DMS114 treated with DMSO at 0.1 percent for 48 hours (cell line): ENCODE measurements around the gene MRPS33.
"Not testable (repeated sequence)": the region's sequence is repeated elsewhere in the genome, so short reads cannot be mapped to it uniquely, and the experiment has no call there.

ENCODE experiments used
- DNase-seq: peaks from one replicate; lab custom pipeline; 2025; ENCODE audit not compliant: unreplicated experiment; lab: John Stamatoyannopoulos, UW

Gene MRPS33

DNA sequence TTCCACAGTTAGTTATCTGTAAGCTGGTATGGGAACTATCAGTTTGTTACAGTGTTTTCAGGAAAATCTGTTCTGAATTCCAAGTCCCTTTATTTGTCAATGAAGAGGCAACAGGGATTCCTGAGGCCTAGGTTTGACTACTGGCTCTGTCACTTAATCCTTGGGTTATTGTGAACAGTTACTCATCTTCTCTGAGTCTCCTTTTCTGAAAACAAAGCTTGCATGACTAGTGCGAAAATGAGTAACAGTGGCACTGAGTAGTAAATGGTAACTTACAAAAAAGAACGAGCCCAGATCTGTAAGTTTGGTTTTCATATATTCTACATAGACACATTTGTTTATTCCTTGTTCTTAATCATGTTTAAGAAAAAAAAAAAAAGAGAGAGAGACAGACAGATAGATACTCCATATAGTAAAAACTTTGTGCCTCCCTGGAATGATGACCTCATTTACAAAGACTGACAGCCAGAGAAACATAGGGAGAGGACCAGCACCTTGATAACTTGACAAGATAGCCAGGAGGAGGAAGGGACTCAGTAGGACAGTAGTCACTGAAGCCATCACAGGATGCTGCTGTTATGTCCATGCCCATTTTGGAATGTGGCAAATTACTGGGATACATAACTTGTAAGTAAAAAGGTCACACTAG, 1.9 kb downstream of the MRPS33 start:
- no peak for DNase-seq

DNA sequence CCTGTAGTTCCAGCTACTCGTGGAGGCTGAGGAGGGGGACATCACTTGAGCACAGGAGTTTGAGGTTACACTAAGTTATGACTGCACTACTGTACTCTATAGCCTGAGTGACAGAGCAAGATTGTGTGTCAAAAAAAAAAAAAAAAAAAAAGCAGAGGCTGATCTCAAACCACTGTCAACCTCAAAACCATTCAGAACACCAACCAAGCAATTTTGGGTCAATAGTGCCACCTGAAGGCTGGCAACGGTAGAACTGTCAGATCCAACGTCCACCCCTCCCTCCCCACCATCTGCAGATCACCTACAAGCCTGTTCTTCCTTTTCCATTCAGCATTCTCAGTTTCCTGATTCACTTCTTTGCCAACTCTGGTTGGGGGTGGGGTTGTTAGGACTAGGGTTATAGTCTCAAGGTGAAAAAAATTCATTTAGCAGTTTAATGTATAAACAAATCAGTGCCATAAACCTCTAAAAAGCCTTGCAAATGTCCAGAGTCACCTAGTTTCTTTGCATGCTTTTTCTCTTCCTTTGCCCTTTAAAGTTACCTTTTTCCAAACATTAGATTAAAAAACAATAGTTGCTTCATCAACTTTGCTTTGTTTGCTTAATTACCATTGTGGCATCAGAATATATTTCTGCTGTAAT, 2.6 kb downstream of the MRPS33 start:
- DNase-seq, result peak; percentile 69

DNA sequence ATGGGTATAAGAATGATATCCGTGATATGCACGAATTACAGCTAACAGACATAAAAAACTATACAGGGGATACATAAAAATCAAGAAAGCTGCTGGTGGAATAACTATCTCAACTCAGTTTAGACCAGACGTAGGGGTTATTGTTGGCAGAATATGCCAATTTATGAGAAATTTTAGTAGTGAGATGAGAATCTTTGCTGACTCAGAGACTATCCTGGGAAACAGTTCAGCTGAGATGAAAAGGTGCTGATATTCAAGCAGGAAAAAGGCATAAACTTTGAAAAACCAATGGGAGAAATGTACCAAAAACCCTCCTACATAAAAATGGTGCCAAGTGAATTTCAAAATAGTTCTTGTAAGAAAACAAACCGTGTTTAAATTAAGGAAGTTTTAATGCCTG, 3.3 kb downstream of the MRPS33 start:
- no peak for DNase-seq

DNA sequence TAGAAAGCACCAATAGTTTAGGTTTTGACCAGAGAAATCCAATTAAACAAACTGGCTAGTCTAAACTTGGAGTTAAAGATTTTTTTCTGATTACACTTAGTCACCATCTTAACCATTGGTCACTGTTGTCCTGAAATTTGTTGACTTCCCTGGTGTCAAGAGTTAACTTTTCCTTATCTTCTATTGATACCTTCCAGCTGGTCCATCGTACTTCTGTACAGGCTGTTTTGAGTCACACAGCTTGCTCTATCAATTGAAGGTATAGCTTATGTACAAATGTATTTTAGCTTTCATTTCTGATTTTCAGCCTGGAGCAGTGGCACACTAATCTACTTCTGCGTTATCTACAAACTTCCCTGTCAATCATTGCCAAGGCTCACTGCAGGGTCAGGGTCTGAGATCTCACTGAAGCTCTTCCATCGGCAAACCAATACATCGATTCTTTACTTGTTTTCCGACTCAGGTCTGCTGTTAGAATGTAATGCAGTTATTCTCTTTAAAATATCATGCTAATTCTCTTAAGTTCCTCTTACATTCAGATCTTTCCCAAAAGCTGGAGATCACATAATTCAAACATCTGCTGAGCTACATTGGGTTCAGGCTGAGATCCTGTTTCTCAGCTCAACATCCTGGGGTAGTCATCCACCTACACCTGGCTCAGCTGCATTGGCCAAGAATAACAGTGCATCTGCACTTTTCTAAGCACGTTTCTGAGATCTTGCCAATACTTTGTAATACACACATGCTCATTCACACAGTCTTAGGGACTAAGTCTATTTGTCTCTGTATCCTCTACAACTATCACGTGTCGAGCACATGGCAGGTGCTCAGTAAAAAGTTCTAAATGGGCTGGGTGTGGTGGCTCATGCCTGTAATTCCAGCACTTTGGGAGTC, 11.3 kb downstream of the MRPS33 start:
- DNase-seq, result no peak

DNA sequence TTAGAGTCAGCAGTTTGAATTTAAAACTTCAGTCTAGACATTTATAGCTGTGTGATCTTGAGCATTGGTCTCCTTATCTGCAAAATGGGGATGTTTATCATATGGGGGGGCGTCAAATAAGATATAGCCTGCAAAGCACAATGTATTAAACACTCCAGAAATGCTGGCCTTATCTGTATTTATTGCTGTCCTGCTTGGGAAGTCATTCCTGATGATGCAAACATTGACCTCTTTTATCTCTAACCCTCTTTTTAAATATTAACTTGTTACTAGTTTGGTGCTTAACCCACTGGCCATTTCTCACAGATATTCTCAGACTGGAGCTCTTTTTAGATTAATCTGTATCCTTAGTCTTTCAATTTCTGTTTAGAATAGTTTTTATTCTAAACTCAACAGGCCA, 13.2 kb downstream of the MRPS33 start:
- no peak for DNase-seq

DNA sequence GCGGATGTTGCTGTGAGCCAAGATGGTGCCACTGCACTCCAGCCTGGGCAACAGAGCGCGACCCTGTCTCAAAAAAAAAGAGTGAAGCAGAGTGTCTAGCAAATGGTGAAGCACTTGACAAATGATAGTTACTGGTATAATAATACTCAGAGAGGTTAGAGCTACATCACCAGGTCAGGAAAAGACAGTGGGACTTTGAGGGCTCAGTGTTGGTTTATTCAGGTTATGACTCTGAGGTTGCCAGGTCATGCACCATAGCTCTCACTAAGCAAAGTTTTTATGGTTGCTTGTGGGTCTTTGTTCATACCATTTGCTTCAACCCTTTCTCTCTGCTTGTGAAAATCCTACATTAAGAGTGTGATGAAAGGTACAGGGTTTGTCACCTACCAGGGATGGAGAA, 13.6 kb downstream of the MRPS33 start:
- DNase-seq, result no peak

DNA sequence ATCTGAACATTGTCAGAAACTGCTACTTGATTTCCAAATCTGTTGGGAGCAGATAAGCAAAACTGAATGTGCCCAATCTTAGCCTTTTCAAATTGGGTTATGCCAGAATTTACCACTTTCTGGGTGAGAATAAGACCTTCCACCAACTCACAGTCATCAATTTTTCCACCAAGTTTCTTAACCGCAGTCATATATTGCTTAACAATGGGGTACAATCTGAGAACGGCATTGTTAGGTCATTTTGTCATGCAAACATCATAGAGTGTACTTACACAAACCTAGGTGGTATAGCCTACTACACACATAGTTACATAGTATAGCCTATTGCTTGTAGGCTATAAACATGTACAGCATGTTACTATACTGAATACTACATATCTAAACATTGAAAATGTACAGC, 16.0 kb downstream of the MRPS33 start:
- DNase-seq, result no peak

DNA sequence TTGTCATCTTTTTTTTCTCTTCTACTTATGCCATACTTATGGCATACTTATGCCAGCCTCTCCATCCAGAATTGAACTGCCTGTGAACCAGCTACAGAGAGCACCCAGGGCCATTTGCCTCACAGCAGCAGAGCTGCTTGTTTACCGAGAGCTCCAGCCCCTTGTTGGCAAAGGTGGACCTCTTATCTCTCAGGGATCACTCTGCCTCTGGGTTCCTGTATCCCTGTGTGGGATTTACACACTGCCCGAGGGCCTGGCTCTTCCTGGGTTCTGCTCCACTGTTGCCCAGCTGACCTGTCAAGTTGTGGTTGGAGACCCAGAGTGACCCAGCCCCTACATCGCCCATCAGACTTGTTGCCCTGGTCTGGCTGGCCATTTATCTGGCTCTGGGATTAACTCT, 22.3 kb downstream of the MRPS33 start:
- DNase-seq, result no peak

DNA sequence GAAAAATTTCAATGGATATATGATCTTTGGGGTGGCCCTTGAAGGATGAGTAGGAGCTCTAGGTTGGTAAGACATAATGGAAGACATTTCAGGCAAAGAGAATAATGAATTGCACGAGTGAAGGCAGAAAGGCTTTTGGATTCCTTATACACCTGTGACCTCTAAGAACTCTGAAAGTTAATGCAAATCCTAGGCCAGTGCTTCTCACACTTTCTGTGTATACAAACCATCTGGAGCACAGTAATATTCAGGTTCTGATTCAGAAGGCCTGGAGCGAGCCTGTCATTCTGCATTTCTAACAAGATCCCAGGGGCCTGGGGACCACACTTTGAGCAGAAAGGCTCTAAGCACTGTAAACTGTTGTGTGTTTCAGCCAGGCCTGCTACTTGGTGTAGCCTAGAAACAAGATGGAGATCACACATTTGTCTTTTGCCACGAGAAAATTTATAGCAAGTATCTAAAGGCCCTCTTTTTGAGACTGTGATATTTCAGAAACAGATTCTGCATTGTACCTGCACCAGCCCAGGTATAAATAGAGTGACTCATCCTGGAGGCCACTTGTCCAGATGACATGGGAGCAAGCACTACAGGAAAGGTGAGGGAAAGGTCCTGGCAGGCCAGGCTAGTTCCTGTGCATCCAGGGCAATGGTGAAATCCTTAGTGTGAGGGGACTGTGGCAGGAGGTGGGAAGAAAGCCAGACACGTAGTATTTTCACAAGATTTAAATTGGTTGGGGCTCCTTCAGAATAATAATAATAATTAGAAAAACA, 24.4 kb downstream of the MRPS33 start:
- no peak for DNase-seq

DNA sequence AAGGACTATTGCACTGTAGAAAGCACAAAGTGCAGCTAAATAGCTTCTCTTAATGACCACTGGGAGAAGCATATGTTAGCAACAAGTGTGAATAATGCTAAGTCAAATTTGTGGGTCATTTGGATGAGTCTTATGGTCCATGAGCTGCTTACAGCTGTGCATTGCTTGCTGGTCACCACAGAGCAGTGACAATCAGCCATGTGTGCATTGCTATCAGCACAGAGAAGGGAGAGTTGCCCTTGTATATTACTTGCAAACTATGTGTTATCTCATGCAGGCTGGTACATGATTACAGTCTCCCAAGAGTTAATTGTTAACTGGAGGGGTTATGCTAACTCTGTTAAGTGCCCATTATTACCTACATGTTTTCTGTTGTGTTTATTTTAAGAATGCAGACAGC, 25.7 kb downstream of the MRPS33 start:
- no peak for DNase-seq

DNA sequence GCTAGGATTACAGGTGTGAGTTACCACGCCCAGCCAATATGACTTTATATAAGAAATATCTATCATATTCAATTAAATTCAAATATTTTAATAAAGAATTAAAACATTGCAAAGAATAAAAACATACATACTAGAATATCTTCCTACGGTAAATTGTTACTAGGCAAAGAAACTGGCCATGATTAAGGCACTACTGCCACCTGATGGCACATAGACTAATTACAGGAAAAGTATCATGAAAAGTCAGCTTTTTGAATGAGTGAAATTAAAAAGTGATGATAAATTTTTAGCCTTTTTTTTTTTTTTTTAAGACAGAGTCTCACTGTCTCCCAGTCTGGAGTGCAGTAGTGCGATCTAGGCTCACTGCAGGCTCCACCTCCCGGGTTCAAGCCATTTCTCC, 30.9 kb downstream of the MRPS33 start:
- DNase-seq, result no peak

DNA sequence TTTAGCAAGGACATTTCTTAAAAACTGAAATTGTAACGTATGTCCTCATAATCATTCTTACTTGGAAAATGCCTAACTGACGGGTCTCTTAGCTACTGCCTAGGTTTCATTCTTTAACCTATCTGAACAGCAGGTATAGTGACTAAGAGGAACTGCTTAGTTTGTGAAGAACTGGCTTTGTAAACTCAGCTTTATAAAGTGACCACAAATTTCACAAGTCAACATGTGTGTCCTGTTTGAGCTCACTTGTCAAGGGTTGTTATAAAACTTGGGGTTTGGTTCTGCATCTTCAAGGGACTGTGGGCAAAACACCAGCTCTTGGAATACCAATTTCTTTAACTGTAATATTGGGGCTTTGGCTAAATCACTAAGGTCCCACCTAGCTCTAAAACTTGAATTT, 32.2 kb downstream of the MRPS33 start:
- DNase-seq, result no peak

DNA sequence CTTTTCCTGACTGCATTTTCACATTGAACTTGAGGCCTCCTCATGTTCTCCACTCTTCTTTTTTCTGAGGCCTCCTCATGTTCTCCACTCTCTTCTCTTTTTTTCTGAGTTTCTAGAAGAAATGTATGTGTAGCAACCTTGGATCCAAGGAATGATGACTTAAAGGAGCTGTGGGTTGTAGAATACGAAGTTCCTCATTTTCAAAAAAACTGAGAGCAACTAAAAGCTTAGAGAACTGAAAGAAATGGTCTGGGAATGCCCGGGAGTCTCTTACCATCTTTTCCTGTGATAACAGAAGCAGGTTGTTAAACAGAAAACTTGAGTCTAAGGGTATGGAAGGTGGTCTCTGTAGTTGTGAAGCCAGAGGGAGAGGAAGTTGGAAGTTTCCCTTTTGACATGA, 32.8 kb downstream of the MRPS33 start:
- DNase-seq, result no peak

DNA sequence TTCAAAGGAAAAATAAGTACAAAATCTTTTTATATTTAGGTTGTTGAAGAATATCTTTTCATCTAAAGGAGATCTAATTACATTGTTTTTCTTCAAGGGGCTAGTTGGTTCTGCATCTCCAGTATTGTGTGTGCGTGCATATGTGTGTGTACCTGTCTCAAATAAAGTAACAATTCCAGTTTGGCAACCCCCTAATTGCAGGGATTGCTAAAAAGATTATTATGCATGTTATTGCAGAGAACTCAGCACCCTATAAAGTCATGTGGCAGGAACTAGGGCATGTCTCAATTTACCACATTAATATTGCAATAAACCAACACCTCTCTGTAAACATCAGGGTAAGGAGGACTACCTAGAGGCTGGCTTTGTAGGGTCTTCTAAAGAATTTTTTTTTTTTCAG, 37.0 kb downstream of the MRPS33 start:
- DNase-seq, result no peak

DNA sequence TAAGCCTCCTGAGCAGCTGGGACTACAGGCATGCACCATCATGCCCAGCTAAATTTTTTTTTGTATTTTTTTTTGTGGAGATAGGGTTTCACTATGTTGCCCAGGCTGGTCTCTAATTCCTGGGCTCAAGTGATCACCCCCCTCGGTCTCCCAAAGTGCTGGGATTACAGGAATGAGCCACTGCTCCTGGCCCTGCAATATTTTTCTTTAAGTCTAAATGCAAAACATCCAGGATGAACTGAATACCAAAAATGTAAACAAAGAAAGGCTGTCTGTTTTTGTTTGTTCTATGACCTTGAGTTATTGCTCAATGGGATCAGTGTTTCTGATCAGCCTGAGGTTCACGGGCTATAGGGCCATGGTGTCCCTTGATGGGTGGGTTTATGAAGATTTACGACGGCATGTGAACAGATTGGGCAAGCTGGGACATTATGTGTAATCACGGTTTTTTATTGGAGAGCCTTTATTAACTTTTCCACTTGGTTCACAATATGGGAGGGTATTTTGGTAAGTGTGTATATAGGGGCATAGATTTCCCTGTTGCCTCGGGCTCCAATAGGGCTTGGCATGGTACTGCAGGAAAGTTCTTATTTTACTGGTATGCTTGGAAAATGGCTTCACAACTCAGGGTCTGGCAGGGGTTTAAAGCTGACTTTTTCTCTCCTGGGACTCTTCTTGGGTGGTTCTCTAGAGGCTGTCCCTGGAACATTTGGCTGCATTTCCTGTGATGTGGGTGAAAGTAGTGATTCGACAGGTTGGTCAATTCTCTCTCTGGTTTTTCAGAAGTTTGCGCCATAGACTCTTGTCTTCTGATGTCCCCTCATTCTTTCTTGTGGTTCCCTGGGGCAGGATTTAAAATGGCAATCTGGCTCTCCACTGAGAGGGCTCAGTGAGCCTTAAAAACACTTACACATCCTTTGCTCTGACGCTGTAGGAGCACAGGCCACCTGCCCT, 41.6 kb downstream of the MRPS33 start:
- DNase-seq, result no peak

DNA sequence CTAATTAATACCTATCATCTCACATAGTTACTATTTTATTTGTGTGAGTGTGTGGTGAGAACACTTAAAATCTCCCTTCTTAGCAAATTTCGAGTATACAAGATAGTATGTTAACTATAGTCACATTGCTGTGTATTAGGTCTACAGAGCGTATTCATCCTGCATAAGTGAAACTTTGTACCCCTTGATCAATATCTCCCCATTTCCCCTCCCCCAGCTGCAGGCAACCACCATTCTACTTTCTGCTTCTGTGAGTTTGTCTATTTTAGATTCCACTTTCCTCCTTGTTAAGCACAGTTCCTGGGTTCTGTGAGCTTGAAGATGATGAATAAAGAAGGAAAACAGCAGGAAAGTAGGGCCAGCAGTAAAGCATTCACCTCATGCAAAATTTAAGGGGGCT, 42.4 kb downstream of the MRPS33 start:
- no peak for DNase-seq

DNA sequence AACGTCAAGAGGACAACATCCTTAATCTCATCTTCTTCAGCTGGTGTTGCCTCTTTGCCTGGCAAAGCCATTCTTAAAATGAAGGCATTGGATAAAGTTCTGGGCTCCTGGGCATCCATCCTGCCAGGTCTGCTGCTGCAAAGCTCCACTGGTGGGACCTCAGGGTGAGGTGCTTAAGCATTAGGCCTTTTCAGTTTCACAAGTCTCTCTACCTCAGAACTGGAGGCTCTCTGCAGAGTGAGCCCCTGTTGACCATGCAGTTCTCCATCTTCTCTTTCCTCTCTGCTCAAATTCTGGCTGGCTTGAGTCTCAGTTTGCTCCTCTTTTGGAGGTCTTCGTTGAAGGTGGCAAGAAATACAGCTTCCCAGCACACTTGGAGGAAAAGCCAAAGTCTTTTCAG, 47.3 kb downstream of the MRPS33 start:
- DNase-seq, result no peak

DNA sequence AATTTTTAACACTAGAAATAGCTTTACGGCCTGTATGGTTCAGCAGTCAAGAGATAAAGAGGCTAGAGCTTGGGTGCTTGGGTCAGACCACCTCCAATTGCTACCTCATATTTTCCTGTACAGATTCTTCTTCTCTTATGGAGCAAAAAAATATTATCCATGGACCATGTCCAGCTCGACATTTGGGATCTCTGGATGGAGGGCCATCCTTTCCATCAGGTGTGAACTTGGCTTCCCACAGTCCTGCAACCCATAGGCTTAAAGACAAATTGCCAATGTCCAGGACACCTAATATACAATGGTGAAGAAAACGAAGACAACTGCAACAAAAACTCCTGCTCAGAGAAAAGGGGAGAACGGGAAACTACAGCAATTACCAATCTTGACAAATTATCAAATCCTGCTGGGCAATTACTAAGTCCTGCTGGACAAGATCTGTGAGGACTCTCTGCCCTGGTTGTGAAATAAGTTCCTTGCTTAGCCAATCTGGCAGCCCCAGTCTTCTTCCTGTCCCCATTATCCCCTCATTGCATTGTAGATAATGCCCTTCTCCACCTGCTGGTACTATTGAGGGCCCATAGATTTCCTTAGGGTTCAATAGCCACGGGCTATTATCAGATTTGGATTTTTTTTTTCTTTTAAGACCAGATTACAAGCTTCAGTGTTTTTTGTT, 48.1 kb downstream of the MRPS33 start:
- DNase-seq, result no peak

DNA sequence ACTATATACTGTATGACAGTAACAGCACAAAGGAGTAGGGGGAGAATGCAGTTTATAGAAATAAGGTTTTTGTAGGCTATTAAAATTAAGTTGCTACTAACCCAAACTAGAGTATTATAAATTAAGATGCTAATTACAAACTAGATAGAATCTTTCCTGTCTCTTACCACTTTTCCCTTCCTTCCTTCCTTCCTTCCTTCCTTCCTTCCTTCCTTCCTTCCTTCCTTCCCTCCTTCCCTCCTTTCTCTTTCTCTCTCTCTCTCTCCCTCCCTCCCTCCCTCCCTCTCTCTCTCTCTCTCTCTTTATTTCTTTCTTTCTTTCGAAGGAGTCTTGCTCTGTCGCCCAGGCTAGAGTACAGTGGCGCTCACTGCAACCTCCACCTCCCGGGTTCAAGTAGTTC, 53.6 kb downstream of the MRPS33 start:
- no peak for DNase-seq

DNA sequence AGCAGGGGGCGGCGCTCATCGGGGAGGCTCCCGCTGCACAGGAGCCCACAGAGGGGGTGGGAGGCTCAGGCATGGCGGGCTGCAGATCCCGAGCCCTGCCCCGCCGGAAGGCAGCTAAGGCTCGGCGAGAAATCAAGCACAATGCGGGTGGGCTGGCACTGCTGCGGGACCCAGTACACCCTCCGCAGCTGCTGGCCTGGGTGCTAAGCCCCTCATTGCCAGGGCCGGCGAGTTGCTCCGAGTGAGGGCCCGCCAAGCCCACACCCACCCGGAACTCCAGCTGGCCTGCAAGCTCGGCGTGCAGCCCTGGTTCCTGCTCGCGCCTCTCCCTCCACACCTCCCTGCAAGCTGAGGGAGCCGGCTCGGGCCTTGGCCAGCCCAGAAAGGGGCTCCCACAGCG, 57.8 kb downstream of the MRPS33 start:
- not testable (repeated sequence) for DNase-seq
